ENCODE results near the gene KIF15. TPM values are rescaled to one million over a fixed set of nuclear protein-coding genes. Genes with fewer than 3 reads are reported as not detected.

Gene KIF15
- total RNA-seq, 1 experiment from 2014 or later, result 20.9 TPM

DNA sequence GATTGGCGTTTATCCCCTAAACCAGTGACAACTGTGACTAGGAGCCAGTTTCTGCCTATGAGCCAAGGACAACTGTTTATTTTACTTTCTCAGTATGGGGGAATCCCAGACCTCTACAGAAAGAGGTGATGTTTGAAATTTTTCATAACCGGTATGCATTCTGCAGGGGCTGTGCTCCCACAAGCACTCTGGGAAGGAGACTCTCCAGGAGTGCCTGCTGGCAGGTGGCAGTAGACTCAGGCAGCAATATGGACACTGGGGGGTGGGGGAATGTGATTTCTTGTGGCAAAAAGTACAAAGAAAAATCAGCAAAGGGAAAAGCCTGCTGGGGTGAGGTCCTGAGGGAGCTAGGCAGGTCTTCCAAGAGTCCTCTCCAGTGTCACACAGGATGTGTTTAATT is 118.7 kb downstream of the KIF15 start:
- H3K4me3 ChIP-seq (replicated peaks in 1 of 2; ENCODE audit: low read depth in 1 of 2, low read length in 2 of 2), result no peak overlapping the region
- CTCF ChIA-PET, result no interaction called here
- H3K9ac ChIP-seq (ENCODE audit: low read length), result no peak overlapping the region
- intact Hi-C loops (cut with micrococcal nuclease), result no loop called here
- RAD21 ChIA-PET (ENCODE audit: low non-redundant PET in 1 of 2, low total read pairs in 2 of 2, uncharacterized antibody in 2 of 2, unreplicated experiment in 2 of 2), result no interaction called here
- no peak overlapping the region for H2AFZ ChIP-seq (ENCODE audit: low read depth, low read length, poor library complexity, severe bottlenecking)
- H3K27me3 ChIP-seq (ENCODE audit: insufficient read depth, low read length), result no peaks in the 10 kb centered on the region
- H3K4me1 ChIP-seq (ENCODE audit: control insufficient read depth in 1 of 2, insufficient read depth in 2 of 2, low read length in 2 of 2), result peaks cover 22 to 31% of the 10 kb centered on the region in 2 experiments
- no peak overlapping the region for H3K27ac ChIP-seq (ENCODE audit: low read depth, low read length)
- H3K9me2 ChIP-seq (ENCODE audit: insufficient read depth), result no peaks in the 10 kb centered on the region
- POLR2A ChIA-PET, result no interaction called here
- no TSS peak for BruUV-seq (replicated peaks)
- H4K20me1 ChIP-seq (ENCODE audit: insufficient read depth), result no peaks in the 10 kb centered on the region
- no peaks in the 10 kb centered on the region for H3K36me3 ChIP-seq (ENCODE audit: control insufficient read depth in 1 of 2, insufficient read depth in 2 of 2, low read length in 2 of 2)
- TF ChIP-seq, protein P1, sequence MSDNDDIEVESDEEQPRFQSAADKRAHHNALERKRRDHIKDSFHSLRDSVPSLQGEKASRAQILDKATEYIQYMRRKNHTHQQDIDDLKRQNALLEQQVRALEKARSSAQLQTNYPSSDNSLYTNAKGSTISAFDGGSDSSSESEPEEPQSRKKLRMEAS (IDR thresholded peaks at IDR 0.05), result no peak
- no peak for TF ChIP-seq ZNF274 (IDR thresholded peaks at IDR 0.05; ENCODE audit: low read depth, low read length)
- TF ChIP-seq JUND (IDR thresholded peaks at IDR 0.05), result no peak
- no peak for TF ChIP-seq SIN3A (IDR thresholded peaks at IDR 0.05; ENCODE audit: low read depth)
- TF ChIP-seq POLR2A (IDR thresholded peaks at IDR 0.05; ENCODE audit: borderline replicate concordance, extremely low read depth, insufficient read depth, insufficient read length), result no peak
- TF ChIP-seq RAD21 (IDR thresholded peaks at IDR 0.05; ENCODE audit: low read depth), result 0 out of 2 replicates have a peak, but pooled peaks have one; percentile 5
- DNase-seq (ENCODE audit: low read depth, low spot score), result no peak
- no peaks in the 10 kb centered on the region for H3K79me2 ChIP-seq (ENCODE audit: insufficient read depth, low read length)
- ATAC-seq, result no peak
- no peak overlapping the region for H3K4me2 ChIP-seq (ENCODE audit: low read length)
- no peaks in the 10 kb centered on the region for H3K9me3 ChIP-seq (ENCODE audit: control insufficient read depth in 1 of 2, insufficient read depth in 1 of 2, low read depth in 1 of 2, low read length in 2 of 2)

- RAD21 ChIA-PET (ENCODE audit: low non-redundant PET in 1 of 2, low total read pairs in 2 of 2, uncharacterized antibody in 2 of 2, unreplicated experiment in 2 of 2), result no interaction called here
- H3K9me3 ChIP-seq (ENCODE audit: control insufficient read depth in 1 of 2, insufficient read depth in 1 of 2, low read depth in 1 of 2, low read length in 2 of 2), result no peaks in the 10 kb centered on the region
- H3K36me3 ChIP-seq (ENCODE audit: control insufficient read depth in 1 of 2, insufficient read depth in 2 of 2, low read length in 2 of 2), result no peaks in the 10 kb centered on the region
- peak; percentile 18 for ATAC-seq
- H3K4me1 ChIP-seq (ENCODE audit: control insufficient read depth in 1 of 2, insufficient read depth in 2 of 2, low read length in 2 of 2), result peaks cover 40 to 51% of the 10 kb centered on the region in 2 experiments
- TF ChIP-seq RAD21 (IDR thresholded peaks at IDR 0.05; ENCODE audit: low read depth) (peak; percentile 21; the same call in 1 of the 2 replicates), CBX3 (IDR thresholded peaks at IDR 0.05; ENCODE audit: low read depth) (0 out of 2 replicates have a peak, but pooled peaks have one; percentile 13), EGR1 (IDR thresholded peaks at IDR 0.05; ENCODE audit: low read depth) (no peak), POLR2A (IDR thresholded peaks at IDR 0.05; ENCODE audit: borderline replicate concordance, extremely low read depth, insufficient read depth, insufficient read length) (no peak)
- TF ChIP-seq, protein P2, sequence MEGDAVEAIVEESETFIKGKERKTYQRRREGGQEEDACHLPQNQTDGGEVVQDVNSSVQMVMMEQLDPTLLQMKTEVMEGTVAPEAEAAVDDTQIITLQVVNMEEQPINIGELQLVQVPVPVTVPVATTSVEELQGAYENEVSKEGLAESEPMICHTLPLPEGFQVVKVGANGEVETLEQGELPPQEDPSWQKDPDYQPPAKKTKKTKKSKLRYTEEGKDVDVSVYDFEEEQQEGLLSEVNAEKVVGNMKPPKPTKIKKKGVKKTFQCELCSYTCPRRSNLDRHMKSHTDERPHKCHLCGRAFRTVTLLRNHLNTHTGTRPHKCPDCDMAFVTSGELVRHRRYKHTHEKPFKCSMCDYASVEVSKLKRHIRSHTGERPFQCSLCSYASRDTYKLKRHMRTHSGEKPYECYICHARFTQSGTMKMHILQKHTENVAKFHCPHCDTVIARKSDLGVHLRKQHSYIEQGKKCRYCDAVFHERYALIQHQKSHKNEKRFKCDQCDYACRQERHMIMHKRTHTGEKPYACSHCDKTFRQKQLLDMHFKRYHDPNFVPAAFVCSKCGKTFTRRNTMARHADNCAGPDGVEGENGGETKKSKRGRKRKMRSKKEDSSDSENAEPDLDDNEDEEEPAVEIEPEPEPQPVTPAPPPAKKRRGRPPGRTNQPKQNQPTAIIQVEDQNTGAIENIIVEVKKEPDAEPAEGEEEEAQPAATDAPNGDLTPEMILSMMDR (IDR thresholded peaks at IDR 0.05 in 2 of 3, conservative IDR thresholded peaks at IDR 0.05 in 1 of 3; ENCODE audit: borderline replicate concordance in 1 of 3, insufficient read depth in 1 of 3, low read depth in 2 of 3, low read length in 2 of 3), result peak in 1 of 3 experiments; percentile 24; a peak in 1 of 6 replicates
- BruUV-seq (replicated peaks), result no TSS peak
- intact Hi-C loops (cut with micrococcal nuclease), result no loop called here
- peak overlapping the region; percentile 59 for H3K9ac ChIP-seq (ENCODE audit: low read length)
- POLR2A ChIA-PET, result no interaction called here
- no peaks in the 10 kb centered on the region for H3K79me2 ChIP-seq (ENCODE audit: insufficient read depth, low read length)
- CTCF ChIA-PET, result no interaction called here
- peak overlapping the region; percentile 64 for H2AFZ ChIP-seq (ENCODE audit: low read depth, low read length, poor library complexity, severe bottlenecking)
- peak overlapping the region; percentile 83 for H3K4me2 ChIP-seq (ENCODE audit: low read length)
- peak overlapping the region in 1 of 2 experiments; percentile 16; a peak in 2 of 4 replicates for H3K4me3 ChIP-seq (replicated peaks in 1 of 2; ENCODE audit: low read depth in 1 of 2, low read length in 2 of 2)
- H3K27ac ChIP-seq (ENCODE audit: low read depth, low read length), result peak overlapping the region; percentile 54
- no peaks in the 10 kb centered on the region for H4K20me1 ChIP-seq (ENCODE audit: insufficient read depth)
- H3K27me3 ChIP-seq (ENCODE audit: insufficient read depth, low read length), result no peaks in the 10 kb centered on the region
- no peak for DNase-seq (ENCODE audit: low read depth, low spot score)
- H3K9me2 ChIP-seq (ENCODE audit: insufficient read depth), result no peaks in the 10 kb centered on the region
These were observed 121.8 kb downstream of the KIF15 start for GRCh38 chr3:44883213-44883955.
